Measurements from ENCODE around the gene MAD1L1. TPM values are rescaled to one million over a fixed set of nuclear protein-coding genes. Genes with fewer than 3 reads are reported as not detected.
"Not testable (repeated sequence)": the region's sequence is repeated elsewhere in the genome, so short reads cannot be mapped to it uniquely, and the experiment has no call there.

The MAD1L1 gene
- 28.1 TPM for polyA plus RNA-seq (2013, experiment 1 of 2; ENCODE audit: insufficient read length)
- 28.0 TPM for polyA plus RNA-seq (2013, experiment 2 of 2; ENCODE audit: insufficient read length)

DNA sequence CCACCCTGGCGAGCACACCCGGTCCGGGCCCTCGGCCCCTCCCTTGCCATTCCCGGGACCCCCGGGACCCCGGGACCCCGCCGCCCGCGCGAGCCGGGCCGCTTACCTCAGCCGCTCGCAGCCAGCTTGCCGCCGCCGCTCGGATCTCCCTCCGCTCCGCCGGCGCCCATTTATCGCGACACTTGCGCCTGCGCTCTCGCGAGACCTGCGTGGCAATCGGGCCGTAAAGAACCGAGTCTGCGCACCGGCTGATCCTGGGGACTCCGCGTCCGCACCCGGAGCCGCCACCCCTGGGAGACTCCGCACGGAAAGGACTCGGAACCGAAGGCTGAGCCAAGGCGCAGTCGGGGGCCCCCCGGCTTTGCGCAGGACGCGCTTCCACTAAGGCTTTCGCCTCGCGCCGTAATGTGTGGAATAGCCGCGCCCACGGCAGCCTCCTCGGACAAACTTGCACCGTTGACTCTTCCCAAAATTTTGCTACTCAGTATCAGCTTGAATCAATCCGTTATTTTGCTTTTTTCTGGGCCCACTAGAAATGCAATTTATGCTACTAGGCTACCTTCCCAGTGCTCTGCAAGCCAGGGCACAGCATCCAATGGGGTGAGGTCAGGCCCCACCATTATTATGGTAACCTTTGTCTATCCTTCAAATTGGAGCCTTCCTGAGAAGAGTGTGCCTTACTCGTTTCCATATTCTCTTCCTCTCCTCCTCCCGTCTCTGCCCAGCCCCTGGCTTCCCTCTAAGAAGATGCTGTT, at the start of gene MAD1L1:
TSS of gene MAD1L1 (minus strand) at position 180 of the 755 bp plus-strand sequence. CDS start 2,812 bp downstream, outside the sequence.
- DNase-seq, result peak; percentile 93

DNA sequence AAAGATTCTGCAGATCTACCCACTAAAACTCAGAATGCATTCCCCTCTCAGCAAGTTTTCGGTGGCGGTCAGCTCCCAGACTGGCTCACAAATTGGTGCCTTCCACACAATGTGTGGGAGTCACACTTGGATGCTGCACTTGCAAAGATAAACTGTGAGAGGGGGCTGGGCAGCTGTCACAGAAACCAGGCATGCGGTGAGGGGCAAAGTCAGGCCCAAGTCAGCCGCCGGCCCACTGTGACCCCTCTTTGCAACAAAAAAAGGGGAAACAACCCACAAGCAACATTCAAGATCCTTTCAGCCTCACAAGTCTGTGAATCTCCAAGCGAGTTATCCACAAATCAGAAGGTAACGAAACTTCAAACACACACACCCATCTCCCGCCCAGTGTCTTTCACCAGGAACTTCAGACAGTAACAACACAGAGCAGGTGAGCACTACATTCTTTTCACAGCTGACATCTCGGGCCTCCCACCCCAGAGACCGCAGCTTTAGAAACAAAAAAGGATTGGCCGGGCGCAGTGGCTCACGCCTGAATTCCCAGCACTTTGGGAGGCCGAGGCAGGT, 49.5 kb upstream of the MAD1L1 start:
- DNase-seq, result no peak

- peak; percentile 31 for DNase-seq
Measured at GRCh38 chr7:2281541-2281940, 48.8 kb upstream of the MAD1L1 start.

GRCh38 chr7:2280424-2280823, 47.7 kb upstream of the MAD1L1 start:
- DNase-seq, result no peak

- no peak for DNase-seq
Measured at GRCh38 chr7:2279896-2280295, 47.2 kb upstream of the MAD1L1 start.

- DNase-seq, result no peak
Measured at GRCh38 chr7:2278026-2278425, 45.3 kb upstream of the MAD1L1 start.

DNA sequence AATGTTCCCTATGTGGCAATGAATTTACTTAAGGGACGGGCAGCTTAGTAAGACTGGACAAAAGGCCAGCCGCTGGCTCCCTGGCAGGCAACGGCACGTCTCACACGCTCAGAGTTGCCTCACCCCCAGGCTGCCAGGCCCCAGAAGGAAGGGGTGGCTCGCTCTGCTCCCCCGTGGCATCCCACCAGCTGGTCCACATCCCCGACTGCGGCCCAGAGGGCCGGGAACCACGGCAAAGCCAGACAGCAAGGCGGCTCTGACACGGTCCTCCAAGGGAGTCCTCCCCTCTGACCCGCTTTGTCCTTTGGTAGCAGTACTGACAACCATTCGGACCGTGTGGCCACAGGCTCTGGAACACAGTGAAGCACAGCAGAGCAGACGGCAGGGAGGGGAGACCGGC, 43.4 kb upstream of the MAD1L1 start:
- DNase-seq, result no peak

DNA sequence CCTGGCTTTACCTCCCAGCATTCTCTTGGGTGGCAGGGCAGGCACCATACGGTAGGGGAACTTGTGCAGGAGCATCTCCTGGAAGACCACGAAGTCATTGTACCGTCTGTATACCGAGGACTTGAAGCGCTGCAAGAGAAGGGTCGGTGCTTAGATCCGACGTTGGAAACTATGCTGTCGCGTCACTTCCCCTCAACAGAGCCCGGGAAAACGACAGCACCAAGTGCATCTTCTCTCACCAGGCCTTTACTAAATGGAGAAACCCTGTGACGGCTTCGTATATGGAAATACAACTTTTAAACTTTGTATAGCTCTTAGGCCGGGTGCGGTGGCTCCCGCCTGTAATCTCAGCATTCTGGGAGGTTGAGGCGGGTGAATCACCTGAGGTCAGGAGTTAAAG, 42.4 kb upstream of the MAD1L1 start:
- DNase-seq, result no peak

- DNase-seq, result no peak
Measured at GRCh38 chr7:2274666-2275065, 41.9 kb upstream of the MAD1L1 start.

GRCh38 chr7:2273866-2274265, 41.1 kb upstream of the MAD1L1 start:
- DNase-seq, result no peak

DNA sequence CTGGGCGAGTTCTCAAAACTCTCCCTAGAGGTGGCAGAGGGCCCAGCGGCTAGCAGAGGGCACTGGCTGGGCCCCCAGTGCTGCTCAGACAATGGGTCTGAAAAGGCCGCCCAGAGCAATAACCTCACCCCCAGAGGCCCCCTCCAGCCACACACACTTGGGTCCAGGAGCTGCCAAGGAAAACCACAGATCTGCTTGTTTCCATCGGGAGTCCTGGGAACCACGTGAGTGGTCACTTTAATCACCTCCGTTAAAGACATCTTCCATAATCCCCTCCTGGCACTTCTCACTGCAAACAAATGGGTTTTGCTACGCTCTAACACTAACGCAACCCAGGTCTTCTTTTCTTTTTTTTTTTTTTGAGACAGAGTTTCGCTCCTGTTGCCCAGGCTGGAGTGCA, 39.3 kb upstream of the MAD1L1 start:
- DNase-seq, result no peak

DNA sequence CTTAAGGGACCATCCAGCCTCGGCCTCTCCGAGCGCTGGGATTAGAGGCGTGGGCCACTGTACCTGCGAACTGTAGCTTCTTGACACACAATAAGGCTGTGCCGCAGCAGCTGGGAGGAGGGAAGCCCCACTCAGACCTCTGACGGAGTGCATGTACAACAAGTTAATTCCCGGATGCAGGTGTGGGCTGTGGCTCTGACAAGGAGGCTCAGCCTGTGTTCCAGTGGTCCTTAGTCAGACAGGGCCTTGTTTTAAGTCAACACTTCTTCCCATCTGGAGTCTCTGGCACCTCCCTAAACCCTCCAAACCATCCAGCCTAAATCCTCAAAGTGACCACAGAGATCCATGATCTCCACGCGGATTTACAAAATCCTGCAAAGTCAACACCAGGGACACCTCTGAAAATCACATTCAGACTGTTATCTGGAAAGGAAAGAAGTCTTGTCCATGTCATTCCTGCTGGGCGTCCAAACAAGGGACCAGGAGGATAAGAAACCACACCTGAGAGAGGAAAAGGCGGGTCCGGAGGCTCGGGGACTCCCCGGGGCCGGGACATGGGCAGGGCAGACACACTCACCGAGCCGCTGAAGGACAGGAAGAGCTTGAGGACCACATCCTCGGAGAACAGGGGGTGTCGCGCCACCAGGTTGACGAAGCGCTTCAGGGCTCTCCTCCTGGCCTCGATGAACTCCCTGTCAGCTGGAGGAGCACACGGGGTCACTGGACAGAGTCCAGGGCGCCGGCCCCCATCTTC, 38.7 kb upstream of the MAD1L1 start:
- no peak for DNase-seq

- DNase-seq, result no peak
Measured at GRCh38 chr7:2270495-2270894, 37.8 kb upstream of the MAD1L1 start.

DNA sequence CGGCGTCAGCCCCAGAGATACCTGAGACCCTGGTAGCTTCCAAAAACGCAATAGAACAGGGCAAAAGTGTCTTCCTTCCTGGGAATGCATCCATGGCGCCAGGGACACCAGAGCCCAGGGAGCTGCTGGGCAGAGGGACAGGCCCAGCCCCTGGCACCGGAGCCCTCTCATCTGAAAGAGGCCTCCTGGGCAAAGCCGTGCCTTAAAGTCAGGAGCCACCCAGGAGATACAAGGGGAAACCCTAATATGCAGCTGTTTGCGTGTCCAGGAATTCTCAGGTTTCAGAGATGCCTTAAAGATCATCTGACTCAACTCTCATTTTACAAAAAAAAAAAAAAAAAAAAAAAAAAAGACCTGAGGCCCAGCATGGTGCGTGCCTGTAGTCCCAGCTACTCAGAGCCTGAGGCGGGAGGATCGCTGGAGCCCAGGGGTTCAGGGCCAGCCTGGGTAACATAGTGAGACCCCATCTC, 37.3 kb upstream of the MAD1L1 start:
- DNase-seq, result no peak

DNA sequence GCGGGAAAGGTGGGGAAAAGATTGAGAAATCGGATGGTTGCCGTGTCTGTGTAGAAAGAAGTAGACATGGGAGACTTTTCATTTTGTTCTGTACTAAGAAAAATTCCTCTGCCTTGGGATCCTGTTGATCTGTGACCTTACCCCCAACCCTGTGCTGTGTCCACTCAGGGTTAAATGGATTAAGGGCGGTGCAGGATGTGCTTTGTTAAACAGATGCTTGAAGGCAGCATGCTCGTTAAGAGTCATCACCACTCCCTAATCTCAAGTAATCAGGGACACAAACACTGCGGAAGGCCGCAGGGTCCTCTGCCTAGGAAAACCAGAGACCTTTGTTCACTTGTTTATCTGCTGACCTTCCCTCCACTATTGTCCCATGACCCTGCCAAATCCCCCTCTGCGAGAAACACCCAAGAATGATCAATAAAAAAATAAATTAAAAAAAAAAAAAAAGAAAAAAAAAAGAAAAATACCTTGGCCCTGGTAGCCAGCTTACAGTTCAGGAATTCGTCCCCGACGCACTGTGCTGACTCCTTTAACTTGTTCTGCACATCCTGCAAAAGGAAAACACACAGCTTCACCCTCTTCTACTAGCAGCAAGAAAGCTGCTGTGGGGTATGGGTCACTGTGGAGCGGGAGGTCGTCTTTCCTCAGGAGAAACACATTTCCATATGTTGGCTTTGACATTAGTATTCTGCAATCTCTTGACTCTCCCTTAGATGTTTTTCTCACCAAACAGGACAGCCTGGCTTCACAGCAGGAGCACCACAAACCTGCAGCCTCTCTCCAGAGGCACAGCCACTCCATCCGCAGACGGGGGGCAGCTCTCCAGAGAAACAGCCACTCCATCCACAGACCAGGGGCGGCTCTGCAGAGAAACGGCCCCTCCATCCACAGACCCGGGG, 36.6 kb upstream of the MAD1L1 start:
- not testable (repeated sequence) for DNase-seq

DNA sequence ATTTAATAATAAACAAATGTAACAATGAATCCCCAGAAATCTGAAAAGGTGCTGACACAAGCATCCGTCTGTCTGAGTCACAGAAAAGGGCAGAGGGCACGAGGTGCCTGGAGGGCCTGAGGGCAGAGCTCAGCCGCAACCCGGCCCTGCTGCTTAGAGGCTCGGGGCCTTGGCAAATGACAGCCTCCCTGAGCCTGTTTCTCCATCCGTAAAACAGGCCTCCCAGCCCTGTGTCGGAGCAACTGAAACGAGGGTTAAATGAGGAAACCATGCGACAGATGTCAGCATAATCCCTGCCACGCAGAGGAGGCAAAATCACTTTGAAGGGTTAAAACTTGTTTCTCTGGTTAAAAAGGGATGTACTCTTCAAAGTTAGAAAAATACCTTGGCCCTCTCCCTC, 34.2 kb upstream of the MAD1L1 start:
- DNase-seq, result no peak

DNA sequence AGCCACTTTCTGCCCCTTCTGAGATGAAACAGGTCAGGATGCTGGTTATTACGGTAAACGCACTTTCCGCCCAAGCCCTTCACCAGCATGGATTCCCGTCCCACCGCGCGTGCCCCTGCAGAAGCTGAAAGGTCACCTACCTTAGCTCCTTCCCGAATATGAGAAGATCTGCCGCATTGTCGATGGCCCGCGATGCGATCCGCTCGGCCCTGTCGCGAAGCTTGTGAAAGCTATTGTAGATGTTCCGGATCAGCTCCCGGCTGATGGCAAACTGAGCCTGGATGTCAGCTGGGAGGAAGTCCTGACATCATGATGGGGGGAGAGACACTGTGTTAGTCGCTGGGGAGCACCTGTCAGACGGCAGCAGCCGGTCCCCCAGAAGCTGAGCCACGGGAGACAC, 31.4 kb upstream of the MAD1L1 start:
- no peak for DNase-seq

DNA sequence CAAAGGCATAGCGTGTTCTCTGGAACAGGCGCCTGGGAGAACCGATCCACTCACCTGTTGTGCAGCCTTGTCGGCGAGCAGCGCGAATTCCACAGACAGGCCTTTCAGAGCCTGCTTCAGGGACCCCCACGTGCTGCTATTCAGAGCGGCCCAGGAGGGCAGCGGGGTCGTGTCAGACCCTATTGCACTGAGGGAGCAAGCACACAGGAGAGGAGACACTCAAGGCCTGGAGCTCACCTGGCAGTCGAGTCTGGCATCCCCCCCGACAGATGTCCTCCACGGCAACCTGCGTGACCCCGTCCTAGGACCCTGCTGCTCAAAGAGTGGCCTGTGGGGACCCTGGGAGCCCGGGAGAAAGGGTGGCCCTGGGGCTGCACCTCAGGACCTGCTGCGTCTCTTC, 30.4 kb upstream of the MAD1L1 start:
- no peak for DNase-seq

DNA sequence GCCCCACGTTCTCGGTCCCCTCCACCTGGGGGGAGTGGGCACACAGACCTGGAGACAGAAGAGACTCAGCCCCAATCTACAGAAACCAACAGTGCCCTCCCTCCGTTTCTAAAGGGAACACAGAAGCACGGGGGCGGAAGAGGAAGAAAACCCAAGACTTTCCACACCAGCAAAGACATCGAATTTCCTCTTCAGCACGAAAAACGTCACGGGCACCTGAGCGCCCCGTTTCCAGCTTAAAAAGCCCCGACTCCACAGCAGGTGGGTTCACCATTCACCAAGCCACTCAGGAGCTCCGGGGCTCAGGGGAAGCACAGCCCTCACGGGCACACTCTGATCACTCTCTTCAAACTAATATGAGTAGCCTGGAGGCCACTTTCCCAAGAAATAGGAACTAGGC, 28.9 kb upstream of the MAD1L1 start:
- no peak for DNase-seq

GRCh38 chr7:2260820-2261219, 28.1 kb upstream of the MAD1L1 start:
- no peak for DNase-seq

DNA sequence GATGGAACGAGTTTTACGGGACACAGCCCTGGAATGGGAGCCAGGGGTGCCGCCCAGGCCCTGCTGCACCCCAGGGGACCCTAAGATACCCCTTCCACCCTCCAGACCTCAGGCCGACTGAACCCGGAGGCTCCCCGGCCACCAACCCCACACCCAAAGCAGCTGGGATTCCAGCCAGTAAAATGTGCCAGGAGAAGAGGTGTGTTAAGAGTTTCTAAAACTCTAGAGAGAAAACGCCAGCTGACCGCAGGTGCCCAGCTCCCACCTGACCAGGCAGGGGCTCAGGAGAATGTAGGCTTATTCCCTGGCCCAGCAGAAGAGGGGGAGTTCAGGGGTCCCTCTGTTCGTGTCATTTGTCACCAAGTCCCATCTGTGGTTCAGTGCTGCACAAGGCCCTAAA, 26.7 kb upstream of the MAD1L1 start:
- no peak for DNase-seq

- no peak for DNase-seq
Measured at GRCh38 chr7:2258661-2259365, 26.1 kb upstream of the MAD1L1 start.
